Natural killer cell (primary cell): ENCODE measurements around the gene SMAD1. TPM values are rescaled to one million over a fixed set of nuclear protein-coding genes. Genes with fewer than 3 reads are reported as not detected.

Experiments
- ATAC-seq, 3 donors: fragments of 150-1000 bp in 2 of 3; fragments of 200-7000 bp in 1 of 3; cut with Tn5 transposase; 1 replicate in 1 of 3; 2 replicates in 2 of 3; pipeline ENCODE4 v1.10.0; 2021; ENCODE audit warnings: mild to moderate bottlenecking in 2 of 3, moderate library complexity in 2 of 3
- DNase-seq, 2 donors: peaks; one replicate each; pipeline versions ENCODE4 v3.0.0 to v3.0.0-alpha.2; 2013 to 2021; ENCODE audit warnings: mixed read lengths in 1 of 2
- H3K27ac ChIP-seq: one replicate; pipeline ENCODE4 v1.5.1; 2013; ENCODE audit warnings: mild to moderate bottlenecking, low read length
- H3K27me3 ChIP-seq: one replicate; pipeline ENCODE4 v1.6.1; 2013; ENCODE audit warnings: low read length; ENCODE audit not compliant: control insufficient read depth, insufficient read depth
- H3K36me3 ChIP-seq: one replicate; pipeline ENCODE4 v1.6.1; 2013; ENCODE audit warnings: low read length; ENCODE audit not compliant: control insufficient read depth, insufficient read depth
- H3K4me1 ChIP-seq: one replicate; pipeline ENCODE4 v1.6.1; 2013; ENCODE audit warnings: low read length; ENCODE audit not compliant: control insufficient read depth, insufficient read depth
- H3K4me3 ChIP-seq: one replicate; pipeline ENCODE4 v1.5.1; 2013; ENCODE audit warnings: low read length
- H3K9me3 ChIP-seq: one replicate; pipeline ENCODE4 v1.6.1; 2013; ENCODE audit warnings: low read length; ENCODE audit not compliant: control insufficient read depth, insufficient read depth
- H3K27ac Mint-ChIP-seq, 2 donors: one replicate each; pipeline ENCODE4 v1.8.0; 2022; ENCODE audit warnings: mild to moderate bottlenecking in 2 of 2, mixed read lengths in 2 of 2, moderate library complexity in 1 of 2
- H3K27me3 Mint-ChIP-seq, 2 donors: one replicate each; pipeline ENCODE4 v1.8.0; 2022; ENCODE audit warnings: low read depth in 2 of 2, mixed read lengths in 2 of 2
- H3K36me3 Mint-ChIP-seq: one replicate; pipeline ENCODE4 v1.8.0; 2022; ENCODE audit warnings: mixed read lengths
- H3K4me1 Mint-ChIP-seq, 2 donors: one replicate each; pipeline ENCODE4 v1.8.0; 2022; ENCODE audit warnings: mixed read lengths in 2 of 2
- H3K4me3 Mint-ChIP-seq: one replicate; pipeline ENCODE4 v1.8.0; 2022; ENCODE audit warnings: mild to moderate bottlenecking, moderate library complexity, mixed read lengths
- H3K9me3 Mint-ChIP-seq, 2 donors: one replicate each; pipeline ENCODE4 v1.8.0; 2022; ENCODE audit warnings: mixed read lengths in 2 of 2
- WGBS: methylation state at CpG from one replicate; pipeline ENCODE4 v1.1.7; 2013; ENCODE audit warnings: missing lambda C conversion rate; ENCODE audit not compliant: insufficient coverage; 5-methylcytosine and 5-hydroxymethylcytosine counted together
- intact Hi-C: fragments of 100-400 bp; cut with micrococcal nuclease; formaldehyde crosslinking; loops from one replicate; pipeline ENCODE4 v1.14.2; 2022
- total RNA-seq, 4 donors: library from RNA; stranded (reverse); fragments of 120-200 nt in 1 of 4; gene quantifications; one replicate each; pipeline versions ENCODE4 v1.2.3 to v1.2.4, GENCODE V29; 2013 to 2022
- TF ChIP-seq, protein P1 (sequence below): fragments of 200-600 bp; IDR thresholded peaks from one replicate; pipeline ENCODE4 v1.8.0; 2022; ENCODE audit warnings: antibody characterized with exemption

Gene SMAD1
- total RNA-seq, 3 donors from 2014 or later (not counting 1 experiment from before 2014, with no cell fraction given), result 2.2 to 12.8 (median 9.9) TPM

DNA sequence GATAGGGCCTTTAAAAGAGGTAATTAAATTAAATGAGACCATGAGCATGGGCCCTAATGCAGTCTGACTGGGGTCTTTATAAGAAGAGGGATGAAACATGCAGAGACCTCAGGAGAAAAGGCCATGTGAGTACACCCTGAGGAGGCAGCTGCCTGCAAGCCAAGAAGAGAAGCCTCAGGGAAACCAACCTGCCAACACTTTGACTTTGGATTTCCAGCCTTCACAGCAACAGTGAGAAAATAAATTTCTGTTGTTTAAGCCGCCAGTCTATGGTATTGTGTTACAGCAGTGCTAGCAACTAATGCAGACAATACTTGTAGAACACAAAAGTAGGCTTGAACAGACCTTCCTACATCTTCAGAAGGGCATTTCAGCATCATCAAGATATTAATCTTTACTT is 52.3 kb downstream of the SMAD1 start:
- H3K27ac ChIP-seq, result no peak overlapping the region
- no peaks in the 10 kb centered on the region for H3K36me3 ChIP-seq
- H3K4me1 ChIP-seq, result no peaks in the 10 kb centered on the region
- Mint-ChIP-seq H3K9me3 (no peaks in the 10 kb centered on the region), H3K4me1 (no peaks in the 10 kb centered on the region), H3K27me3 (peaks cover 0 to 6% of the 10 kb centered on the region in 2 donors), H3K36me3 (no peaks in the 10 kb centered on the region), H3K27ac (no peak overlapping the region), H3K4me3 (no peak overlapping the region)
- no peak overlapping the region for H3K4me3 ChIP-seq
- DNase-seq (no peak), ATAC-seq (no peak)
- TF ChIP-seq, protein P1, sequence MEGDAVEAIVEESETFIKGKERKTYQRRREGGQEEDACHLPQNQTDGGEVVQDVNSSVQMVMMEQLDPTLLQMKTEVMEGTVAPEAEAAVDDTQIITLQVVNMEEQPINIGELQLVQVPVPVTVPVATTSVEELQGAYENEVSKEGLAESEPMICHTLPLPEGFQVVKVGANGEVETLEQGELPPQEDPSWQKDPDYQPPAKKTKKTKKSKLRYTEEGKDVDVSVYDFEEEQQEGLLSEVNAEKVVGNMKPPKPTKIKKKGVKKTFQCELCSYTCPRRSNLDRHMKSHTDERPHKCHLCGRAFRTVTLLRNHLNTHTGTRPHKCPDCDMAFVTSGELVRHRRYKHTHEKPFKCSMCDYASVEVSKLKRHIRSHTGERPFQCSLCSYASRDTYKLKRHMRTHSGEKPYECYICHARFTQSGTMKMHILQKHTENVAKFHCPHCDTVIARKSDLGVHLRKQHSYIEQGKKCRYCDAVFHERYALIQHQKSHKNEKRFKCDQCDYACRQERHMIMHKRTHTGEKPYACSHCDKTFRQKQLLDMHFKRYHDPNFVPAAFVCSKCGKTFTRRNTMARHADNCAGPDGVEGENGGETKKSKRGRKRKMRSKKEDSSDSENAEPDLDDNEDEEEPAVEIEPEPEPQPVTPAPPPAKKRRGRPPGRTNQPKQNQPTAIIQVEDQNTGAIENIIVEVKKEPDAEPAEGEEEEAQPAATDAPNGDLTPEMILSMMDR, result no peak
- 100% methylated on average over 1 of the region's 1 CpG for WGBS
- intact Hi-C loops, result no loop called here
- no peaks in the 10 kb centered on the region for H3K9me3 ChIP-seq
- H3K27me3 ChIP-seq, result no peaks in the 10 kb centered on the region

DNA sequence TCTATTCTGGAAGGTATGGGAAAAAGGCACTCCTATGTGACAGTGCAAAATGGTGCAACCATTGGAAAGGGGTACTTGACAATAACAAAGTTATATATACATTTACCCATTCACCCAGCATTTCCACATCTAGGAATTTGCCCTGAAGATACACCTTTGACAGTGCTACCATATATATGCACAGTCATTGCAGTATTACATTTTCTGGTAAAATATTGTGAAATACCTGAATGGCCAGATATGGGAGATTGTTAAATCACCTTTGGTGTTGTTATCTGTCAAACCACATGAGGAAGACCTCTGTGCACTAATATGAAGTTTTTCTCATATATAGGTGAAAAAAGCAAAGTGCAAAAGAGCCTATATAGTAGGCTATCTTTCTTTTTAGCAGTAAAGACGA is 53.5 kb downstream of the SMAD1 start:
- Histone ChIP-seq H3K36me3 (no peaks in the 10 kb centered on the region), H3K27ac (no peak overlapping the region), H3K4me3 (no peak overlapping the region), H3K27me3 (no peaks in the 10 kb centered on the region), H3K4me1 (no peaks in the 10 kb centered on the region), H3K9me3 (no peaks in the 10 kb centered on the region)
- H3K27ac Mint-ChIP-seq, result no peak overlapping the region
- DNase-seq (no peak), ATAC-seq (peak in 1 of 3 donors; percentile 39)
- intact Hi-C loops, result no loop called here
- 100% methylated on average over 1 of the region's 1 CpG for WGBS
- H3K4me1 Mint-ChIP-seq, result peaks cover 0 to 5% of the 10 kb centered on the region in 2 donors
- no peaks in the 10 kb centered on the region for H3K36me3 Mint-ChIP-seq
- H3K9me3 Mint-ChIP-seq, result no peaks in the 10 kb centered on the region
- TF ChIP-seq, protein P1, result no peak
- H3K27me3 Mint-ChIP-seq, result peaks cover 2 to 6% of the 10 kb centered on the region in 2 donors
- no peak overlapping the region for H3K4me3 Mint-ChIP-seq

DNA sequence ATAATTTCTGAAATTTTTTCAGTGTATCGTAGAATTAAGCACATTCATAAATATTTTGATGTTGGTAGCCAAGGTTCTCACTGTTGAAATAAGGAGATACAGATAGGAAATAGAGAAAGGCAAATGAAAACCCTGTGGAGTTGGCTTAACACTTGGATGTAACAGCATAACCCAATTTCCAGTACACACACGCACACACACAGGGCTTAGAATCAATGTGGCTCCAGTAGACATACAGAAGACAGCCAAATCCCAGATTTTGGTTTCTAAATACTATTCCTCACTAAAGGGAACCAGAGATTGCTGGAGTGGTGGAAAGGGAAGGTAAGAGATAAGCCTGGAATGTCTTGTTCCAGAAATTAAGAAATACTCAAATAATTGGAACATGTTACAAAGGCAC is 54.4 kb downstream of the SMAD1 start:
- no peak overlapping the region for H3K4me3 ChIP-seq
- TF ChIP-seq, protein P1, result no peak
- no peak overlapping the region for H3K27ac ChIP-seq
- WGBS, result 100% methylated on average over 1 of the region's 2 CpGs
- intact Hi-C loops, result no loop called here
- Mint-ChIP-seq H3K9me3 (no peaks in the 10 kb centered on the region), H3K4me1 (peaks cover 0 to 5% of the 10 kb centered on the region in 2 donors), H3K27me3 (peaks cover 2 to 6% of the 10 kb centered on the region in 2 donors), H3K4me3 (no peak overlapping the region), H3K36me3 (no peaks in the 10 kb centered on the region), H3K27ac (no peak overlapping the region)
- DNase-seq (no peak), ATAC-seq (no peak)
- H3K36me3 ChIP-seq, result no peaks in the 10 kb centered on the region
- no peaks in the 10 kb centered on the region for H3K4me1 ChIP-seq
- H3K9me3 ChIP-seq, result no peaks in the 10 kb centered on the region
- H3K27me3 ChIP-seq, result no peaks in the 10 kb centered on the region

DNA sequence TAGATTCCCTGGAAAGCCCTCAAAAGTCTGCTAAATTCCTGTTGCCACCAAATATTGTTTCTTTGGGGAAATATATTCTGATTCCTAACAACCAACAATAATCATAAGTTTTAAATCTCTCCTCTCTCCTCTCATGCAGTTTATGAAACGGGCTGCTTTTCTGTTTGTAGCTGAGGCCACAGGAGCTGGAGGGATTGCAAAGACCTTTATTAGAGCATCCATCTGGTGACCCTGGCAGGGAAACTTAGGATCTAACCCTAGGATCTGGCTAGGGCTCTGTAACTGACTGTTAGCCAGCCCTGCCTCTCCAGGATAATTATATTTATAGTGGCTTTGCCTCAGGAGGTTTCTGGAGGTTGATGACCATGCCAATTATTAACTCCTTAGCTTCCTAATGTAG is 56.9 kb downstream of the SMAD1 start:
- Mint-ChIP-seq H3K4me1 (peaks cover 0 to 5% of the 10 kb centered on the region in 2 donors), H3K27me3 (peaks cover 2 to 6% of the 10 kb centered on the region in 2 donors), H3K27ac (no peak overlapping the region), H3K36me3 (no peaks in the 10 kb centered on the region), H3K9me3 (no peaks in the 10 kb centered on the region), H3K4me3 (no peak overlapping the region)
- H3K9me3 ChIP-seq, result no peaks in the 10 kb centered on the region
- H3K27me3 ChIP-seq, result no peaks in the 10 kb centered on the region
- intact Hi-C loops, result no loop called here
- ATAC-seq (no peak), DNase-seq (no peak)
- H3K4me3 ChIP-seq, result no peak overlapping the region
- WGBS, result 73% methylated on average over 1 of the region's 1 CpG
- no peaks in the 10 kb centered on the region for H3K36me3 ChIP-seq
- H3K27ac ChIP-seq, result no peak overlapping the region
- TF ChIP-seq, protein P1, result no peak
- H3K4me1 ChIP-seq, result no peaks in the 10 kb centered on the region
